SK-MEL-5 (cell line): ENCODE results near the gene SORCS1. TPM values are rescaled to one million over a fixed set of nuclear protein-coding genes. Genes with fewer than 3 reads are reported as not detected.

ENCODE experiments used
- DNase-seq: peaks from one replicate; pipeline ENCODE4 v3.0.0-alpha.2; 2016; ENCODE audit warnings: low read depth, low spot score
- in situ Hi-C: cut with HindIII; loops from 2 replicates; pipeline ENCODE4 v1.10.0; 2016; ENCODE audit warnings: low sequenced_read_pairs, high pct_unique_total_duplicates, low pct_unique_long_range_greater_than_20kb
- total RNA-seq: library from RNA; depleted of rRNA; stranded (reverse); fragments of >200 nt; shearing (Covaris generic); gene quantifications from 2 replicates; pipeline ENCODE4 v1.2.3, GENCODE V29; 2014

SORCS1 gene
- total RNA-seq, 1 experiment from 2014 or later, result 6.9 TPM

- in situ Hi-C loops, result no loop called here
- DNase-seq, result no peak
Observed at GRCh38 chr10:106648534-106649481, 515.7 kb downstream of the SORCS1 start.

DNA sequence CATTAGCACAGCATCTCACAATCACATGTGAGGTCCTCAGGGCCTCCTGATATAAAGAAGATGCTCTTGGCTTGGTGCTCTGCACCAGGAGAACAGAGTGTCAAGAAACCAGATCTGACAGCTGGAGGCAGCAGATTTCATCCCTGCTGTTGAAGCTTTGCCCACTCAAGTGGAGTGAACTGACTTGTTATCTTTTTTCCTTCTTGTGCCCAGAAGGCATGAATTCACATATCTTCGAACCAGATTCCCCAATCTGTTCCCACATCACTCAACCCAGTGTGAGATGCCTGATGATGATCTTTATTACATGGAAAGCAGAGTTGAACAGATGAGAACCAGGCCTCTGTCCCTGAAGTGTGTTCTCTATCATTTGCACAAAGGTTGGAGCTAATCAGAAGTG is 521.0 kb downstream of the SORCS1 start:
- DNase-seq, result no peak
- in situ Hi-C loops, result no loop called here

GRCh38 chr10:106637873-106638272 is 526.6 kb downstream of the SORCS1 start:
- in situ Hi-C loops, result no loop called here
- no peak for DNase-seq

GRCh38 chr10:106636766-106637491 is 527.6 kb downstream of the SORCS1 start:
- no peak for DNase-seq
- in situ Hi-C loops, result no loop called here

GRCh38 chr10:106635947-106636346 is 528.6 kb downstream of the SORCS1 start:
- in situ Hi-C loops, result no loop called here
- no peak for DNase-seq

DNA sequence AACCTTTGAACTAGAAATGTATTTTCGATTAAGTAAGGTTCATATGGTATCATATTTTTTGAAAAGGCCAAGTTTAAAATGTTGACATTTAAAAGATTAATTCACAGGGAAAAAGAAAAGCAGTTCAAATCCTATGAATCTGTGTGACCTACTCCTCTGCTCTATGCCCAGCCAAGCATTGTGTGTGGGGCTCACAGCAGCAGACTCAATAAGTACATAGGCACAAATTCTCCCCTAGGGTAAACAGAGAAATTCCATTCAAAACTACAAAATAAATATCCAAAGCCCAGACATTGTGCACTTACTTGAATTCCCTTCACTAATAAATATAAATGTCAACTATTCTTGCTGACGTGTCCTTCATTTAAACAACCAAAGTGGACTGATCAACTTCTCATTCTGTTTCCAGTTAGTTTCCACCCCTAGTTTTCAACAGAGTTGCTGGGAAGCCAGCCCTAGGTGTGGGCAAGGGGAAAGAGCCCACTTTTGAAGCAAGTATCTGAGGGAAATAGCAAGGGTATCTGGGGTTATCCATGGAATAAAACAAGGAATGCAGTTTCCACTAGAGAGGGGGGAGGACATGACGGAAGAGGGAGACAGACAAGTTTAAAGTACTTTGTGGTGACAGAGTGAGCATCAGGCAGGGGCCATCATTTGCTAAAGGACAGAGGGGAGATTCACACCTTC is 533.3 kb downstream of the SORCS1 start:
- no peak for DNase-seq
- in situ Hi-C loops, result no loop called here

- in situ Hi-C loops, result no loop called here
Observed at GRCh38 chr10:106626371-106626770, 538.1 kb downstream of the SORCS1 start.

DNA sequence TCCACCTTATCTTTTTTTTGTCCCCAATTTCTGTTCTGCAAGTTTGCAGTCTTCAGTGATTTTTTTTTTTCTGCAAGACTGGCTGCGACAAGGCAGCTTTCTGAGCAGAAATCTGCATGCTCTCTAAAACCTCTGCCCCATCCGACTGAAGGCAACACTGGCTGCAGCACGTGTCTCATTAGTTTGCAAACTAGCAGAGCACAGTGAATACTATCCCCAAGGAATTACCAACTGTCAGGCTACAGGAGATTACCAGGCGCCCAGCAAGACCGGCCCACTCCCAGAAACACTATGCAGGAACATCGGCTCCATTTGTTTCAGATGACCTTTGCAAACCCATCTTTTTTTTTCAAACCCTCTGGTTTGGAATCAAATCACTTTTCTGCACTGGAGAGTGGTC is 538.8 kb downstream of the SORCS1 start:
- no peak for DNase-seq
- in situ Hi-C loops, result no loop called here

More at GRCh38 chr10:106626371-106626770, 538.1 kb downstream of the SORCS1 start:
- DNase-seq, result no peak

DNA sequence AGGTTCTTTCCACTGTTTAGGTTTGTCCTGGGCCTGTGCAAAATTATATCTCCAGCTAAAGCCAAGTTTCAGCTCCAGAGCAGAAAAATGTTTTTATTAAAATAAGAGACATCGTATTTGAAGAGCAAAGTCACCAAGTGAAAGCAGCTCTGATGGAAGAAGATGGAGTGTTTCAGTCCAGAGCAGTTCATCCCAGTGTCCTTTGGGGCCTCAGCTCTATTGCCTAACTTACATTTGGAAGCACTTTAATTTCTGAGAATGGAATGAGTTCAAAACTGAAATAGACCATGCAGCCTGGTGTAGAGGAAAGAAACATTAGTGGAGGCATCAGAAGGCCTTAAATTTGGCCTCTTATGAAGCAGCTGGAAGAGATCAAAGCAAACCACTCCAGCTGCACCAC is 545.2 kb downstream of the SORCS1 start:
- in situ Hi-C loops, result no loop called here
- no peak for DNase-seq

DNA sequence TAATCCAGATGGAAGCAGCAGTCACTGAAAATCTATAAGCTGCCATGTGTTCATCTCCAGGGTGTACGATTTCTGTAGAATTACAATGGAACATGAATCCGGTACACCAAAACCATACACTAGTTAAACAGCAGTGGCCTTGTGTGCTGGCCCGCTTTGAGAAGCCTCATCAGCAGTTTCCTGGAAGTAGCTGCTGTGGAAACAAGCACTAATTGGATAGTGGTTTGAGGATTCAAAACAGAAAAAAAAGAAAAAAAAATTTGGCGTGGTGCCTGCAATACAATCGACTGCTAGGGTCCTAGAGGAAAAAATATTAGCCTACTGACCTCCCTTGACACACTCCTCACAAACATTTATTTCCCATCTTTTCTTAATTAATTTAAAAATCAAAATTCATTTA is 545.9 kb downstream of the SORCS1 start:
- in situ Hi-C loops, result no loop called here
- no peak for DNase-seq

DNA sequence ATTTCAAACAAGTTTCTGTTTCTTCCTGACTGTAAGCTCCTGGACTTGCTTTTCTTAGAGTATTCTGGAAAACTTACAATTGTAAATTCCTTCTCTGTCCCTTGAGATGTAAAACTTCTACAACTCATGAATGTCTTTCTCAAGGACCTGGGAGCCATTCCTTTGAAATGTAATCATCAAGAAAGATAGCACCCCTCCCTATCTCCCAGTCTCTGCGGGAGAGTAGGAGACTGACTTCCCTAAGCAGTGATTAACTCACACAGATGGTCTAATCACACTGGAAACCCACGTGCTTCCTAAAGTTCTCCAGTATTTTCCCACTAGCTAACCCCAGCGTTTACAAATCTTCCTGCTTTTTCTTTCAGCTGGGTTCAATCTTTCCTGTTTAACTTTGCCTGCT is 549.4 kb downstream of the SORCS1 start:
- no peak for DNase-seq
- in situ Hi-C loops, result no loop called here

DNA sequence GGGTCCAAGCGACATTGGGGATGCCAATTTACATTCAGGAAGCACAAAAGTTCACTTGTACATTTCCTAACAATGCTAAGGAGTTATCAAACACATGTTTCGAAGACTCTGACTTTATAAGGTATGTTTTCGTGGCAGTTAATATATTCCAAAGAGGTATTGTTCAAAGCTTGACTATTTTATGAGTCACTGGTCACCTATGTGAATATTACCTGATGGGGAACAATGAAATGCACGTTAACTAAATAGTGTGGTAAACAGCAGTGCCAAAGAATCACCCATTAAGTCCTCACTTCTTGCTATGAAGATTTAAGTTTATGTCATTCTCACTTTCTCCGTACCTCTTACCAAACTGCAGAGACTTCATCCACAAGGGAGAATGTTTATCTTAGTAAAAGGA is 550.2 kb downstream of the SORCS1 start:
- in situ Hi-C loops, result no loop called here
- no peak for DNase-seq

- DNase-seq, result no peak
- in situ Hi-C loops, result no loop called here
Observed at GRCh38 chr10:106612381-106612780, 552.1 kb downstream of the SORCS1 start.

DNA sequence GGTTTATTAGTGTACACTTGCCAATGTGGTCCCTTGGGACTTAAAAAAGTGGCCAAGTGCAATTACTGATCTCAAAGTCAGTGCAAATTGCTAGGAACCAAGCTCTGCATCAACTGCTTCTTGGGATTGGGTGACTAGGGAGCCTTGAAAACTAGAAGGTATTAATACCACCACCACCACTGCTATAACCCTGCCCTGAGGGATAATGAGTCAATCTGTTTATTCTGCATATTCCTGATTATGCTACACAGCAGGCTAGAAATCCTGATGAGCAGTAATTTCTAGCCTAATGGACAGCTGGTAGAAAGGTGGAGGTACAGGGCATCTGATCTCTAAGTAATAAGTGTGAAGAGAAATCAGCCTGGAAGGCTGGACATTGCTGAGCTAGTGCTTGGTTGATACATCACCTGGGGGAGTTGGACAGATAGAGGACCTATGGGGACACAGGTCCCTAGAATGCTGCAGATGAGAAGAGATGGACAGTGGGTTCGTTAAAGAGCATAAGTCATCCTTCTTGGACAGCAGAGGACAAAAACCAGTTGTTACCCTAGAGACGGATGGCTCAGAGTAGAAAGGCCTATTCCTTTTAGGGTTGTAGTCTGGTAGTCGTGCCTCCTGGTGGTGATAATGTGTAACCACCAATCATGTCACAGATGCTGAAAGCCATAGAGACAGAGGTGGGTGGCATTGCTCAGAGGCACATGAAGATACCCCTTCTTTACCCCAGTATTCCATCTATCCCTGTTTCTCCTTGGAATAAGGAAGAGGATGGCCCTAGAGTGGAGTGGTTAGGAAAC is 554.8 kb downstream of the SORCS1 start:
- in situ Hi-C loops, result no loop called here

GRCh38 chr10:106608066-106608465 is 556.4 kb downstream of the SORCS1 start:
- no peak for DNase-seq
- in situ Hi-C loops, result no loop called here

More for the DNA sequence above, 554.8 kb downstream of the SORCS1 start:
- peak; percentile 48 for DNase-seq

DNA sequence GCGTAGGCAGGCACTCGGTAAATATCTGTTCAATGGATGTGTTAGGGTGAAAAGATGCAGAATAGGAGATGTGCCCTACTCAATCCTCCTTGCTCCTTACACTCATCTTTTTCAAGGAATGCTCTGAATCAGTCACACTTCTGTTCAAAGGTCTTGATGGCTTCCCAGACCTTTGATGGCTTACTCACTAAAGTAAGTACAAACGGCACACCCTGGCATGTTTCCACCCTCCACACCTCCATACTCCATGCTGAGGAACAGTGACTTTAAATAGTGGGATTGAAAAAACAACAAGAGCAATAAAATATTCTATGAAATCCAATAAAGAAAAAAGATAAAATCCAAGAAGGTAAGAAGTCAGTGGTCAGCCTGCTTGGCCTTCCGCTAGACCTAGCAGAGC is 569.2 kb downstream of the SORCS1 start:
- in situ Hi-C loops, result no loop called here
- no peak for DNase-seq

DNA sequence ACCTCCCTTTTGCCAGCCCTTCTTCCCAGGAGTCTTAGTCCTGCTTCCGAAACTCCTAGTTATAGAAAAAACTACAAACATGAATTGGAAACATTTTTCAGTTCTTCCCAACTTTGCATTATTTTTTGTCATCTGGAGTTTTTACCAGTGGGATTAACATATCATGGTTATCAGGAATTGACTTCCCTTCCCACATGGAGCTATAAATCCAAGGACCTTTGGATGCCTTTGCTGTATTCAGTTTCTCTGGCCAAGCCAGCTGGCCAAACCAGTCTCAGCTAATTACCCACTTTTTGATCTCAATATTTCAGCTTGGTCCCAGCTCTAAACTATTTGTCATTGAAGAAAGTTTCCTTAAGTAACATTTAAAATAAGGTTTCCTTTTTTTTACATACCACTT is 570.6 kb downstream of the SORCS1 start:
- in situ Hi-C loops, result no loop called here
- no peak for DNase-seq
